Lower lobe of right lung (tissue), 2 donors: ENCODE measurements around the gene IFI27L1. TPM values are rescaled to one million over a fixed set of nuclear protein-coding genes. Genes with fewer than 3 reads are reported as not detected.

ENCODE experiments used
- ATAC-seq, 2 donors: fragments of 200-7000 bp; cut with Tn5 transposase; one replicate each; pipeline ENCODE4 v1.9.1; 2020 to 2022; ENCODE audit warnings: mild to moderate bottlenecking in 2 of 2, moderate library complexity in 2 of 2
- DNase-seq: peaks from one replicate; pipeline ENCODE4 v3.0.0-alpha.2; 2020
- H3K27ac ChIP-seq: fragments of 200-600 bp; one replicate; pipeline ENCODE4 v1.8.0; 2022
- H3K27me3 ChIP-seq: fragments of 200-600 bp; one replicate; pipeline ENCODE4 v1.8.0; 2022; ENCODE audit warnings: low read depth
- H3K36me3 ChIP-seq: fragments of 200-600 bp; one replicate; pipeline ENCODE4 v1.8.0; 2022; ENCODE audit warnings: mild to moderate bottlenecking
- H3K4me1 ChIP-seq: fragments of 200-600 bp; one replicate; pipeline ENCODE4 v1.8.0; 2022
- H3K4me3 ChIP-seq: fragments of 200-600 bp; one replicate; pipeline ENCODE4 v1.8.0; 2022; ENCODE audit warnings: mild to moderate bottlenecking
- H3K9me3 ChIP-seq: fragments of 200-600 bp; one replicate; pipeline ENCODE4 v1.8.0; 2022
- CTCF ChIP-seq: fragments of 200-600 bp; IDR thresholded peaks from one replicate; pipeline ENCODE4 v1.8.0; 2022; ENCODE audit warnings: antibody characterized with exemption, mild to moderate bottlenecking
- intact Hi-C: fragments of 100-400 bp; cut with DNase I; formaldehyde crosslinking; loops from one replicate; pipeline ENCODE4 v1.11.0; 2022
- total RNA-seq: library from RNA; stranded (reverse); fragmentation: NEBNext Ultra II Directional; extraction: Animal tissue kit (Norgen Biotek cat#: 25700); gene quantifications from one replicate; pipeline ENCODE4 v1.2.1, GENCODE V29; 2021
- donor health status: DM: no; HTN: yes; CAD: no; lungs with severe emphysema.

The IFI27L1 gene
- total RNA-seq, 1 donor from 2014 or later, result 10.9 TPM

DNA sequence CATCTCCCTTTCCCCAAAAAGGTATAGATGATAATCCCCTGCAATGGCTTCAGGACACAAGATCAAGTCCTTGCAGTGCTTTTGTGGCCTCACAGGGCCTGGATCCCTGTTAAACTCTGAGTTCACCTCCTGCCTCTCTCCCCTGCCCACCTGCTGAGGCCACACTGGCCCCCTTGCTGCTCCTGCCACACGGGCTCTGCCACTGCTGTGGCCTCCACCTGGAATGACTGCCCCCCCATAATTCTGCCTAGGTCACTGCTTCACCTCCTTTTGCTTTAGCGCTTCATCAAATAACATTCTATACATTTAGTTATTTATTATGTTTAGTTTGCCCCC, 28.8 kb downstream of the IFI27L1 start:
- Histone ChIP-seq H3K4me3 (peak overlapping the region; percentile 59), H3K27me3 (no peaks in the 10 kb centered on the region), H3K4me1 (peaks cover 8% of the 10 kb centered on the region), H3K9me3 (no peaks in the 10 kb centered on the region), H3K27ac (peak overlapping the region; percentile 89), H3K36me3 (no peaks in the 10 kb centered on the region)
- TF ChIP-seq CTCF, result no peak
- no peak for DNase-seq
- intact Hi-C loops, result no loop called here
- ATAC-seq, result no peak

- Histone ChIP-seq H3K36me3 (no peaks in the 10 kb centered on the region), H3K4me1 (peaks cover 16% of the 10 kb centered on the region), H3K27me3 (no peaks in the 10 kb centered on the region), H3K4me3 (peak within 1 kb of the TSS; percentile 59), H3K27ac (peak within 1 kb of the TSS; percentile 89), H3K9me3 (no peaks in the 10 kb centered on the region)
- peak; percentile 68 for DNase-seq
- TF ChIP-seq CTCF, result no peak
- intact Hi-C loops, result no loop called here
- peak; percentile 82 to 87 for ATAC-seq
Observed at GRCh38 chr14:94110552-94111181, 29.6 kb downstream of the IFI27L1 start, which contains the start of gene IFI27. IFI27 (plus strand) TSS chr14:94110736.

- Histone ChIP-seq H3K4me1 (peaks cover 16% of the 10 kb centered on the region), H3K36me3 (peaks cover 5% of the 10 kb centered on the region), H3K9me3 (no peaks in the 10 kb centered on the region), H3K27ac (peak overlapping the region; percentile 89), H3K4me3 (peak overlapping the region; percentile 59), H3K27me3 (no peaks in the 10 kb centered on the region)
- ATAC-seq (no peak), DNase-seq (no peak)
- intact Hi-C loops, result no loop called here
- TF ChIP-seq CTCF, result no peak
Observed at GRCh38 chr14:94111276-94112095, 30.4 kb downstream of the IFI27L1 start.

DNA sequence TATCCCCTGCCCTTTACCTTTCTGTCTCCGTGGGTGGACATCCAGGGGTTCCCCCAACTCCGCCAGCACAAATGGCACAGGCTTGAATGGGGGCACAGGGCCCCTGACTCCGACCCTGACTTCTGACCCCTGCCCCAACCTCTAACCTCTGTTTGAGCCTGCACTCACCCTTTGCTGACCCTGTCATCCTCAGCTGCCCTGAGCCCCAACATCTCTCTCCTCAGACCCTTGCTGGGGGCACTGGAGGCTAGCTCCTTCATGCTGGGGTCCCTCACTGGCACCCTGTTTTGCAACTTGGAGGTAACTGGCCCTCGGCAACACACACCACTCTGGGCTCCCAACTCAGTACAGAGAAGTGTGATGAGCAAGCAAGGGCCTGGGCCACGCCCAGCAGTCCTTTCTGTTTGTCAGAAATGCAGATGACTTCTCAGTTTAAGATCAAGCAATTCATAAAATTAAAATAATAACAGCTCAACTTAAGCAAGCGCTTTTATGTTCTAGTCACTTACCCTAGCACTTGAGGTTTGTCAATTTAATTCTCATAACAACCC, 31.5 kb downstream of the IFI27L1 start:
- peak overlapping the region; percentile 59 for H3K4me3 ChIP-seq

DNA sequence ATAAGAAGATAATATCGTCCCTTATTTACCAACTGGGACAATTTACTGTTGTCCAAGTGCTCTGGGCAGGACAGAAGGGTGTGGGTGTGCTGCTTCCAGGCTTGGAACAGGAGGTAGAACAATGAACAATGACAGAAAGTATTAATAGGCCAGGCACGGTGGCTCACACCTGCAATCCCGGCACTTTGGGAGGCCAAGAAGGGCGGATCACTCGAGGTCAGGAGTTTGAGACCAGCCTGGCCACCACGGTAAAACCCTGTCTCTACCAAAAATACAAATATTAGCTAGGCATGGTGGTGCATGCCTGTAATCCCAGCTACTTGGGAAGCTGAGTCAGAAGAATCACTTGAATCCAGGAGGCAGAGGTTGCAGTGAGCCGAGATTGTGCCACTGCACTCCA, 32.0 kb downstream of the IFI27L1 start:
- Histone ChIP-seq H3K27me3 (no peaks in the 10 kb centered on the region), H3K4me3 (peak overlapping the region; percentile 59), H3K9me3 (no peaks in the 10 kb centered on the region), H3K27ac (peak overlapping the region; percentile 89), H3K36me3 (peaks cover 7% of the 10 kb centered on the region), H3K4me1 (peaks cover 16% of the 10 kb centered on the region)
- no peak for TF ChIP-seq CTCF
- no peak for ATAC-seq
- DNase-seq, result no peak
- intact Hi-C loops, result no loop called here

More for the DNA sequence above, 31.5 kb downstream of the IFI27L1 start:
- DNase-seq (no peak), ATAC-seq (no peak)
- H3K9me3 ChIP-seq, result no peaks in the 10 kb centered on the region
- H3K27ac ChIP-seq, result peak overlapping the region; percentile 89
- TF ChIP-seq CTCF, result no peak
- intact Hi-C loops, result no loop called here
- H3K4me1 ChIP-seq, result peaks cover 16% of the 10 kb centered on the region
- no peaks in the 10 kb centered on the region for H3K27me3 ChIP-seq
- peaks cover 7% of the 10 kb centered on the region for H3K36me3 ChIP-seq
